Erythroblast (primary cell): Measurements from ENCODE around the gene CFAP52.

Experiments used
- GATA1 ChIP-seq: IDR thresholded peaks from 2 replicates; pipeline ENCODE4 v1.6.1; 2011; ENCODE audit warnings: low read depth, mild to moderate bottlenecking, control low read depth, low read length, moderate library complexity
- POLR2A ChIP-seq: IDR thresholded peaks from 2 replicates; pipeline ENCODE4 v1.6.1; 2011; ENCODE audit warnings: mild to moderate bottlenecking, low read length

DNA sequence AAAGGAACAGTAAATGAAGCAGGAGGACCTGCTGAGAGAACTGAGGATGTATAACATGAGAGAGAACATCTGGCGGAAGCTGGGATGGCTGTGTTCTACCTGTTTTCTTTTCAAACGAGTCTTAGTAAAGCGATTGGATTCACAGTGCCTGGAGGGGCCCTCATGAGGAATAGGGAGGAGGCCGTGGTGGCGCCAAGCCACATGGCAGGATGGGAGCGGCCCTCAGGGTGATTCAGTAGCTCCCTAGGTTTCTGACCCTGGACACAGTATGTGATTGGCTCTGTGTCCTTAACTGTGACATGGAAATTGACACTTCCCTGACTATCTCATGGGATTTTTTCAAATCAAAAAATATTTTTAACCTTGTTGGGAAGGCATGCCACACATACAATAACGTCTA, 101.0 kb downstream of the CFAP52 start:
- TF ChIP-seq POLR2A (no peak), GATA1 (no peak)
